Loucy (cell line): ENCODE data around the gene AGRN.

ENCODE experiments used
- H2AFZ ChIP-seq: fragments of 200-600 bp; sonication (generic); 2 replicates; pipeline ENCODE4 v1.6.0; 2016; ENCODE audit warnings: antibody characterized with exemption, mild to moderate bottlenecking, low read length, moderate library complexity
- H3F3A ChIP-seq: fragments of 200-600 bp; 2 replicates; pipeline ENCODE4 v1.6.0; 2016; ENCODE audit warnings: antibody characterized with exemption, low read depth, mild to moderate bottlenecking
- H3K27me3 ChIP-seq: fragments of 200-600 bp; sonication (generic); 2 replicates; pipeline ENCODE4 v1.6.1; 2014; ENCODE audit warnings: low read length, mild to moderate bottlenecking; ENCODE audit not compliant: insufficient read depth, poor library complexity, severe bottlenecking
- H3K36me3 ChIP-seq: fragments of 200-600 bp; sonication (generic); 2 replicates; pipeline ENCODE4 v1.6.1; 2016; ENCODE audit warnings: low read length; ENCODE audit not compliant: insufficient read depth
- H3K4me1 ChIP-seq: fragments of 200-600 bp; sonication (generic); 2 replicates; pipeline ENCODE4 v1.5.1; 2014; ENCODE audit warnings: low read length, mild to moderate bottlenecking; ENCODE audit not compliant: insufficient read depth, poor library complexity, severe bottlenecking
- H3K4me2 ChIP-seq: fragments of 200-600 bp; sonication (generic); 2 replicates; pipeline ENCODE4 v1.6.0; 2014; ENCODE audit warnings: antibody characterized with exemption, low read length, low read depth, mild to moderate bottlenecking; ENCODE audit not compliant: poor library complexity, severe bottlenecking
- H3K4me3 ChIP-seq: fragments of 200-600 bp; sonication (generic); 2 replicates; pipeline ENCODE4 v1.5.1; 2014; ENCODE audit warnings: low read length, mild to moderate bottlenecking, mixed read lengths; ENCODE audit not compliant: poor library complexity, severe bottlenecking
- H3K79me2 ChIP-seq: fragments of 200-600 bp; sonication (generic); 2 replicates; pipeline ENCODE4 v1.6.1; 2014; ENCODE audit warnings: low read length; ENCODE audit not compliant: insufficient read depth
- H3K9ac ChIP-seq: fragments of 200-600 bp; sonication (generic); 2 replicates; pipeline ENCODE4 v1.6.0; 2014; ENCODE audit warnings: mild to moderate bottlenecking, low read depth, low read length, moderate library complexity; ENCODE audit not compliant: poor library complexity, severe bottlenecking
- H3K9me2 ChIP-seq: fragments of 200-600 bp; sonication (generic); replicated peaks from 2 replicates; pipeline ENCODE4 v1.6.1; 2016; ENCODE audit warnings: low read depth, low read length, mixed read lengths
- H3K9me3 ChIP-seq: fragments of 200-600 bp; sonication (generic); 2 replicates; pipeline ENCODE4 v1.6.1; 2014; ENCODE audit warnings: mild to moderate bottlenecking, antibody characterized with exemption, low read length, low read depth; ENCODE audit not compliant: insufficient read depth
- H4K20me1 ChIP-seq: fragments of 200-600 bp; sonication (generic); 2 replicates; pipeline ENCODE4 v1.6.0; 2014; ENCODE audit warnings: antibody characterized with exemption, low read length, mild to moderate bottlenecking; ENCODE audit not compliant: insufficient read depth, poor library complexity, severe bottlenecking
- CTCF ChIP-seq: fragments of 200-600 bp; sonication (generic); conservative IDR thresholded peaks from 2 replicates; pipeline ENCODE4 v1.5.1; 2014; ENCODE audit warnings: mild to moderate bottlenecking, antibody characterized with exemption, low read length
- EZH2phosphoT487 ChIP-seq: fragments of 200-600 bp; IDR thresholded peaks from 2 replicates; pipeline ENCODE4 v1.6.1; 2018; ENCODE audit warnings: antibody characterized with exemption, mild to moderate bottlenecking, moderate library complexity, borderline replicate concordance

The AGRN gene

GRCh38 chr1:1053682-1054081 lies 33.8 kb downstream of the AGRN start:
- Histone ChIP-seq H3K9me3 (no peaks in the 10 kb centered on the region), H3K79me2 (no peaks in the 10 kb centered on the region), H3K4me3 (no peak overlapping the region), H3K27me3 (no peaks in the 10 kb centered on the region), H4K20me1 (no peaks in the 10 kb centered on the region), H3K4me2 (no peak overlapping the region), H3K9ac (no peak overlapping the region), H2AFZ (no peak overlapping the region), H3K9me2 (no peaks in the 10 kb centered on the region), H3F3A (no peaks in the 10 kb centered on the region), H3K36me3 (no peaks in the 10 kb centered on the region), H3K4me1 (peaks cover under 1% of the 10 kb centered on the region)
- TF ChIP-seq CTCF, result no peak
- no peak for TF ChIP-seq EZH2phosphoT487

DNA sequence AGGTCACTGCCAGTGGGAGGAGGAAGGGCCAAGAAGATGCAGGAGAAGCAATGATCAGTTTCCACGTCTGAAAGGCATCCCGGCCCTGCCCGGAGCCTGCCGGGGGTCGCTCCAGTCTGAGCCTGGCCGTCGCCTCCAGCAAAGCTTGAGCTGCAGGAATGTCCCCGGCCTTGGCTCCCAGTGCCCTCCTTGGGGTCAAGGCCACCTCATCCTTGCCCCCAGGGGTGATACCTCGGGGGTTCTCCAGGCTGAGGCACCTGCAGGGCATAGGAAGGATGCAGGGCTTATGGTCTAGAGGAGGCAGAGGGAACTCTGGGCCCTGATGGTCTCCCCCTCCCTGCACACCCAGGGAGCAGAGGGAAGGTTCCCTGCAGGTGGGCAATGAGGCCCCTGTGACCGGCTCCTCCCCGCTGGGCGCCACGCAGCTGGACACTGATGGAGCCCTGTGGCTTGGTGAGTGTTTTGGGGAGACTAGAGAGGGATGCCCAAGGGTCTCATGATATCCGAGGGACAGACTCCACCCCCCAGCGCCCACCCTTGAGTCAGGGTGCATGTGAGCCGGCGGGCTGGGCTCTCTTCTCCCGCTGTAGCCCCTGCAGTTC lies 34.3 kb downstream of the AGRN start:
- H3K4me3 ChIP-seq, result no peak overlapping the region
- no peak overlapping the region for H3K9ac ChIP-seq
- TF ChIP-seq CTCF, result no peak
- no peak for TF ChIP-seq EZH2phosphoT487
- no peak overlapping the region for H2AFZ ChIP-seq
- H3K4me2 ChIP-seq, result no peak overlapping the region
- H3K4me1 ChIP-seq, result peaks cover 4% of the 10 kb centered on the region
- H3K9me3 ChIP-seq, result no peaks in the 10 kb centered on the region
- no peaks in the 10 kb centered on the region for H4K20me1 ChIP-seq
- no peaks in the 10 kb centered on the region for H3K36me3 ChIP-seq
- H3F3A ChIP-seq, result no peaks in the 10 kb centered on the region
- H3K9me2 ChIP-seq, result no peaks in the 10 kb centered on the region
- no peaks in the 10 kb centered on the region for H3K27me3 ChIP-seq
- no peaks in the 10 kb centered on the region for H3K79me2 ChIP-seq

- H3K9me3 ChIP-seq, result no peaks in the 10 kb centered on the region
- no peaks in the 10 kb centered on the region for H3K27me3 ChIP-seq
- no peak overlapping the region for H2AFZ ChIP-seq
- no peak overlapping the region for H3K4me3 ChIP-seq
- H3F3A ChIP-seq, result no peaks in the 10 kb centered on the region
- peaks cover 4% of the 10 kb centered on the region for H3K4me1 ChIP-seq
- H3K4me2 ChIP-seq, result no peak overlapping the region
- no peaks in the 10 kb centered on the region for H3K36me3 ChIP-seq
- TF ChIP-seq EZH2phosphoT487 (no peak), CTCF (no peak)
- H3K79me2 ChIP-seq, result no peaks in the 10 kb centered on the region
- no peaks in the 10 kb centered on the region for H4K20me1 ChIP-seq
- H3K9me2 ChIP-seq, result no peaks in the 10 kb centered on the region
- H3K9ac ChIP-seq, result no peak overlapping the region
These were observed 35.1 kb downstream of the AGRN start for GRCh38 chr1:1054971-1055370.
